H1 (cell line): Measurements from ENCODE around the gene GARNL3. TPM values are rescaled to one million over a fixed set of nuclear protein-coding genes. Genes with fewer than 3 reads are reported as not detected.

Experiments used
- CTCF ChIA-PET: fragments of 300-600 bp; sonication (Branson Sonifier 250); formaldehyde crosslinking; loops from one replicate; lab custom pipeline; 2021; ENCODE audit not compliant: partially characterized antibody; lab: Charles Lee
- POLR2A ChIA-PET: fragments of 300-600 bp; sonication (Branson Sonifier 250); formaldehyde crosslinking; loops from one replicate; lab custom pipeline; 2021; ENCODE audit warnings: inconsistent platforms; ENCODE audit not compliant: partially characterized antibody; lab: Charles Lee
- DNase-seq, 2 experiments: peaks; one replicate each; pipeline versions ENCODE4 v3.0.0 to v3.0.0-alpha.2; 2010 to 2022; ENCODE audit warnings: low spot score in 2 of 2, low read depth in 1 of 2, mixed read lengths in 1 of 2
- FAIRE-seq: peaks from 2 replicates; lab custom pipeline; 2011; peaks lifted over from hg19 to GRCh38; lab: Jason Lieb, UNC
- H2AFZ ChIP-seq: 2 replicates; pipeline ENCODE4 v1.8.1; 2012; ENCODE audit warnings: low read length, inconsistent platforms
- H2AK5ac ChIP-seq: 2 replicates; pipeline ENCODE4 v1.6.1; 2013; ENCODE audit warnings: low read depth, low read length
- H2BK120ac ChIP-seq: replicated peaks from 2 replicates; pipeline ENCODE3; 2013; ENCODE audit warnings: low read depth, low read length, inconsistent platforms
- H2BK12ac ChIP-seq: 2 replicates; pipeline ENCODE4 v1.6.1; 2013; ENCODE audit warnings: low read depth, low read length
- H2BK15ac ChIP-seq: 2 replicates; pipeline ENCODE4 v1.6.1; 2013; ENCODE audit warnings: low read length
- H2BK20ac ChIP-seq: 2 replicates; pipeline ENCODE4 v1.6.1; 2013; ENCODE audit warnings: low read length
- H2BK5ac ChIP-seq: 2 replicates; pipeline ENCODE4 v1.6.1; 2013; ENCODE audit warnings: low read depth, low read length
- H3K14ac ChIP-seq: 2 replicates; pipeline ENCODE4 v1.6.1; 2013; ENCODE audit warnings: inconsistent platforms; ENCODE audit not compliant: insufficient read length
- H3K18ac ChIP-seq: 2 replicates; pipeline ENCODE4 v1.6.1; 2013; ENCODE audit warnings: low read length; ENCODE audit errors: extremely low read depth
- H3K23ac ChIP-seq: 2 replicates; pipeline ENCODE4 v1.6.1; 2013; ENCODE audit warnings: inconsistent platforms; ENCODE audit not compliant: insufficient read length
- H3K23me2 ChIP-seq: 2 replicates; pipeline ENCODE4 v1.6.1; 2013; ENCODE audit warnings: low read depth, low read length
- H3K27ac ChIP-seq: 2 replicates; pipeline ENCODE4 v1.6.1; 2011; ENCODE audit warnings: low read depth, low read length, inconsistent platforms
- H3K27me3 ChIP-seq, 4 experiments: replicated peaks in 1 of 4; 1 replicate in 1 of 4; 2 replicates in 3 of 4; pipeline versions ENCODE4 v1.6.1 to v1.8.1; 2011 to 2013; ENCODE audit warnings: low read length in 3 of 4, mild to moderate bottlenecking in 3 of 4, inconsistent platforms in 2 of 4, mixed read lengths in 2 of 4, moderate library complexity in 1 of 4; ENCODE audit not compliant: control insufficient read depth in 3 of 4, insufficient read depth in 3 of 4; ENCODE audit errors: extremely low read depth in 1 of 4
- H3K36me3 ChIP-seq, 4 experiments: 2 replicates each; pipeline versions ENCODE4 v1.6.1 to v1.8.1; 2011 to 2013; ENCODE audit warnings: mild to moderate bottlenecking in 4 of 4, low read length in 3 of 4, moderate library complexity in 2 of 4, control low read depth in 1 of 4, inconsistent platforms in 1 of 4; ENCODE audit not compliant: insufficient read depth in 4 of 4, control insufficient read depth in 2 of 4
- H3K4ac ChIP-seq: replicated peaks from 2 replicates; pipeline ENCODE3; 2013; ENCODE audit warnings: low read length, low read depth, mixed read lengths, inconsistent platforms; ENCODE audit not compliant: insufficient read length
- H3K4me1 ChIP-seq, 4 experiments: replicated peaks in 1 of 4; 1 replicate in 1 of 4; 2 replicates in 3 of 4; pipeline versions ENCODE4 v1.6.1 to v1.8.1; 2011 to 2013; ENCODE audit warnings: low read length in 3 of 4, inconsistent platforms in 2 of 4, mixed read lengths in 1 of 4; ENCODE audit not compliant: insufficient read depth in 4 of 4, control insufficient read depth in 3 of 4
- H3K4me2 ChIP-seq, 2 experiments: 2 replicates each; pipeline versions ENCODE4 v1.6.1 to v1.8.1; 2011 to 2013; ENCODE audit warnings: low read depth in 2 of 2, low read length in 2 of 2, control low read depth in 1 of 2, inconsistent platforms in 1 of 2, mild to moderate bottlenecking in 1 of 2; ENCODE audit not compliant: insufficient read depth in 1 of 2
- H3K4me3 ChIP-seq, 4 experiments: fragments of 200-600, 300-600 bp in 1 of 4; sonication (generic), shearing (Covaris generic), sonication (Bioruptor Twin) in 1 of 4; 2 replicates each; pipeline versions ENCODE4 v1.5.1 to v1.8.1; 2011 to 2016; ENCODE audit warnings: low read length in 4 of 4, low read depth in 3 of 4, control low read depth in 2 of 4, inconsistent platforms in 2 of 4, mild to moderate bottlenecking in 2 of 4, mixed read lengths in 1 of 4, moderate library complexity in 1 of 4; ENCODE audit not compliant: insufficient read depth in 2 of 4; ENCODE audit errors: extremely low read depth in 1 of 4
- H3K56ac ChIP-seq: replicated peaks from 2 replicates; pipeline ENCODE3; 2013; ENCODE audit warnings: low read depth, mild to moderate bottlenecking, mixed read lengths, low read length, inconsistent platforms; ENCODE audit not compliant: insufficient read length
- H3K79me1 ChIP-seq: 2 replicates; pipeline ENCODE4 v1.6.1; 2013; ENCODE audit warnings: low read depth, low read length, control low read depth
- H3K79me2 ChIP-seq, 2 experiments: 2 replicates each; pipeline versions ENCODE4 v1.6.1 to v1.8.1; 2012 to 2013; ENCODE audit warnings: low read length in 2 of 2, mild to moderate bottlenecking in 2 of 2, inconsistent platforms in 1 of 2; ENCODE audit not compliant: insufficient read depth in 2 of 2, control insufficient read depth in 1 of 2
- H3K9ac ChIP-seq, 4 experiments: replicated peaks in 1 of 4; 1 replicate in 1 of 4; 2 replicates in 3 of 4; pipeline versions ENCODE4 v1.6.1 to v1.8.1; 2011 to 2013; ENCODE audit warnings: low read depth in 3 of 4, low read length in 3 of 4, control low read depth in 2 of 4, mild to moderate bottlenecking in 2 of 4, moderate library complexity in 2 of 4, inconsistent platforms in 1 of 4; ENCODE audit errors: extremely low read depth in 1 of 4
- H3K9me3 ChIP-seq, 2 experiments: 2 replicates each; pipeline versions ENCODE4 v1.6.1 to v1.8.1; 2012 to 2013; ENCODE audit warnings: mild to moderate bottlenecking in 2 of 2, moderate library complexity in 2 of 2, control low read depth in 1 of 2, inconsistent platforms in 1 of 2, low read depth in 1 of 2, low read length in 1 of 2, mixed read lengths in 1 of 2; ENCODE audit not compliant: insufficient read depth in 2 of 2
- H4K20me1 ChIP-seq, 2 experiments: replicated peaks in 1 of 2; 2 replicates each; pipeline versions ENCODE3 to v1.8.1; 2011 to 2013; ENCODE audit warnings: inconsistent platforms in 2 of 2, low read length in 2 of 2, mild to moderate bottlenecking in 1 of 2; ENCODE audit not compliant: insufficient read depth in 2 of 2, control insufficient read depth in 1 of 2
- H4K5ac ChIP-seq: 2 replicates; pipeline ENCODE4 v1.6.1; 2013; ENCODE audit warnings: low read length, low read depth, mixed read lengths, inconsistent platforms; ENCODE audit not compliant: insufficient read length
- H4K8ac ChIP-seq: 2 replicates; pipeline ENCODE4 v1.8.0; 2013; ENCODE audit warnings: mild to moderate bottlenecking, moderate library complexity, low read length, inconsistent platforms; ENCODE audit not compliant: insufficient read depth; ENCODE audit errors: extremely low read depth
- H4K91ac ChIP-seq: replicated peaks from 2 replicates; pipeline ENCODE3; 2013; ENCODE audit warnings: low read length, mixed read lengths, inconsistent platforms; ENCODE audit not compliant: insufficient read length
- CHD2 ChIP-seq: IDR thresholded peaks from 2 replicates; pipeline ENCODE4 v1.6.1; 2012; ENCODE audit warnings: low read length, improper control_type of control experiment
- CREB1 ChIP-seq: IDR thresholded peaks from 2 replicates; pipeline ENCODE4 v1.6.1; 2012; ENCODE audit warnings: inconsistent platforms
- RAD21 ChIP-seq, 2 experiments: IDR thresholded peaks in 1 of 2; conservative IDR thresholded peaks in 1 of 2; 2 replicates each; pipeline ENCODE4 v1.6.1; 2011; ENCODE audit warnings: low read depth in 2 of 2, low read length in 2 of 2, improper control_type of control experiment in 1 of 2, inconsistent platforms in 1 of 2, mild to moderate bottlenecking in 1 of 2, moderate library complexity in 1 of 2
- SIN3A ChIP-seq, 2 experiments: IDR thresholded peaks in 1 of 2; conservative IDR thresholded peaks in 1 of 2; 2 replicates each; pipeline ENCODE4 v1.6.1; 2011 to 2012; ENCODE audit warnings: low read length in 2 of 2, improper control_type of control experiment in 1 of 2, low read depth in 1 of 2, mild to moderate bottlenecking in 1 of 2
- TAF1 ChIP-seq: IDR thresholded peaks from 2 replicates; pipeline ENCODE4 v1.6.1; 2011; ENCODE audit warnings: mild to moderate bottlenecking, low read depth, low read length
- WGBS, 2 experiments: shearing (Covaris generic) in 1 of 2; methylation state at CpG; one replicate each; pipeline versions ENCODE4 v1.1.6 to v1.1.7; 2013 to 2015; ENCODE audit warnings: low lambda C conversion rate in 2 of 2, mixed read lengths in 2 of 2, inconsistent platforms in 1 of 2, low coverage in 1 of 2, missing lambda C conversion rate in 1 of 2; ENCODE audit not compliant: insufficient replicate concordance in 2 of 2, insufficient coverage in 1 of 2, insufficient read length in 1 of 2; ENCODE audit errors: extremely low coverage in 1 of 2, missing lambda C conversion rate in 1 of 2; 5-methylcytosine and 5-hydroxymethylcytosine counted together
- polyA plus RNA-seq, 7 experiments: library from polyadenylated mRNA; depleted of rRNA in 3 of 7; stranded (reverse) in 5 of 7; unstranded in 2 of 7; fragments of >200 nt in 5 of 7; fragments of 200-250 nt in 2 of 7; gene quantifications; 1 replicate in 5 of 7; 2 replicates in 1 of 7; 4 replicates in 1 of 7; pipeline versions ENCODE4 v1.2.1 to v1.2.3, GENCODE V29; 2011 to 2013; ENCODE audit warnings: missing spikeins in 2 of 7, mixed read lengths in 2 of 7
- total RNA-seq: library from RNA; stranded (reverse); fragmentation: NEBNext Ultra II Directional; extraction: Animal tissue kit (Norgen Biotek cat#: 25700); gene quantifications from 2 replicates; pipeline ENCODE4 v1.2.1, GENCODE V29; 2021
- TF ChIP-seq, protein P1 (sequence below): IDR thresholded peaks from 2 replicates; pipeline ENCODE4 v1.6.1; 2012; ENCODE audit warnings: inconsistent platforms
- TF ChIP-seq, protein P2 (sequence below), 3 experiments: IDR thresholded peaks; 1 replicate in 2 of 3; 2 replicates in 1 of 3; pipeline versions ENCODE4 v1.5.1 to v1.6.1; 2011; ENCODE audit warnings: low read length in 3 of 3, mild to moderate bottlenecking in 3 of 3, inconsistent platforms in 2 of 3, low read depth in 1 of 3, moderate library complexity in 1 of 3; ENCODE audit not compliant: insufficient read depth in 1 of 3; ENCODE audit errors: control extremely low read depth in 1 of 3

GARNL3 gene
- total and polyA plus RNA-seq, 2 of the 8 experiments (the other 6 are each of a cell fraction or from before 2014, with no cell fraction given) = 6.5 to 18.3 TPM

DNA sequence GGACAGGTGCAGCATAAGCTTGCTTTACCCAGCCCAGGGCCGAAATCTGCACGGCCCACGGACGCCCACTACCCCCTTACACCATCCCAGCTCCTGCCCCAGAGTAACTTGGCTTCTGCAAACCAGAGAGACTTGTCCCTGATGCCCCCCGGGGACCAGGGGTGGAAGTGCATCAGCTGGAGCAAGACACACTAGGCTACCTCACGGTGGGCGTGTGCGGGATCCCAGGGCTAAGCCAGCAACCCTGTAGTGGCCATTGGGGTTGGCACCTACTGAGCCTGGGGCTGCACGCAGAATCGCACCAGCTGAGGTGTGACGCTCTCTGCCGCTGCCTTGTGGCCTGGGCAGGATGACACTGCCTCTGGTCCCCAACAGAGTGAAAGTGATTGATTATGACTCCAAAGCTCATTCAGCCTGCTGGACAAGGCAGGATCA lies 153.5 kb downstream of the GARNL3 start:
- Histone ChIP-seq H3K4me3 (no peak overlapping the region), H3K27ac (no peak overlapping the region), H3K23ac (no peak overlapping the region), H2BK12ac (no peak overlapping the region), H3K18ac (no peak overlapping the region), H4K5ac (no peak overlapping the region), H3K56ac (no peak overlapping the region), H3K4ac (no peak overlapping the region), H3K27me3 (no peaks in the 10 kb centered on the region), H2BK5ac (no peak overlapping the region), H4K8ac (no peak overlapping the region), H3K79me2 (peaks cover 0 to 7% of the 10 kb centered on the region in 2 experiments; a peak in 1 of 4 replicates), H3K4me1 (peaks cover 0 to 8% (median 5%) of the 10 kb centered on the region in 4 experiments; a peak in 6 of 7 replicates), H3K9ac (no peak overlapping the region), H3K9me3 (no peaks in the 10 kb centered on the region), H3K36me3 (no peaks in the 10 kb centered on the region), H2BK120ac (no peak overlapping the region), H2AFZ (no peak overlapping the region), H3K14ac (no peak overlapping the region), H3K23me2 (peaks cover 2% of the 10 kb centered on the region; the same call in 1 of the 2 replicates), H2AK5ac (no peak overlapping the region), H2BK20ac (no peak overlapping the region), H4K20me1 (peaks cover 2% of the 10 kb centered on the region in 2 experiments), H3K79me1 (peaks cover 4% of the 10 kb centered on the region), H2BK15ac (no peak overlapping the region), H3K4me2 (no peak overlapping the region), H4K91ac (no peak overlapping the region)
- WGBS, 2 experiments = 62% methylated on average over 12 of the region's 12 CpGs; no CpG with 5 or more reads in 1 of the 2 experiments
- TF ChIP-seq CREB1 (peak; percentile 40; the same call in 1 of the 2 replicates), RAD21 (IDR thresholded peaks at IDR 0.05 in 1 of 2, conservative IDR thresholded peaks at IDR 0.05 in 1 of 2; ENCODE audit: low read depth in 2 of 2, low read length in 2 of 2) (peak; percentile 63 to 70), CHD2 (no peak), SIN3A (conservative IDR thresholded peaks at IDR 0.05 in 1 of 2, IDR thresholded peaks at IDR 0.05 in 1 of 2; ENCODE audit: low read depth in 1 of 2, low read length in 2 of 2) (0 out of 4 replicates have a peak, but pooled peaks of 1 of the 2 experiments have one; percentile 17), TAF1 (no peak)
- TF ChIP-seq, protein P1, sequence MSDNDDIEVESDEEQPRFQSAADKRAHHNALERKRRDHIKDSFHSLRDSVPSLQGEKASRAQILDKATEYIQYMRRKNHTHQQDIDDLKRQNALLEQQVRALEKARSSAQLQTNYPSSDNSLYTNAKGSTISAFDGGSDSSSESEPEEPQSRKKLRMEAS = peak; percentile 59
- TF ChIP-seq, protein P2, sequence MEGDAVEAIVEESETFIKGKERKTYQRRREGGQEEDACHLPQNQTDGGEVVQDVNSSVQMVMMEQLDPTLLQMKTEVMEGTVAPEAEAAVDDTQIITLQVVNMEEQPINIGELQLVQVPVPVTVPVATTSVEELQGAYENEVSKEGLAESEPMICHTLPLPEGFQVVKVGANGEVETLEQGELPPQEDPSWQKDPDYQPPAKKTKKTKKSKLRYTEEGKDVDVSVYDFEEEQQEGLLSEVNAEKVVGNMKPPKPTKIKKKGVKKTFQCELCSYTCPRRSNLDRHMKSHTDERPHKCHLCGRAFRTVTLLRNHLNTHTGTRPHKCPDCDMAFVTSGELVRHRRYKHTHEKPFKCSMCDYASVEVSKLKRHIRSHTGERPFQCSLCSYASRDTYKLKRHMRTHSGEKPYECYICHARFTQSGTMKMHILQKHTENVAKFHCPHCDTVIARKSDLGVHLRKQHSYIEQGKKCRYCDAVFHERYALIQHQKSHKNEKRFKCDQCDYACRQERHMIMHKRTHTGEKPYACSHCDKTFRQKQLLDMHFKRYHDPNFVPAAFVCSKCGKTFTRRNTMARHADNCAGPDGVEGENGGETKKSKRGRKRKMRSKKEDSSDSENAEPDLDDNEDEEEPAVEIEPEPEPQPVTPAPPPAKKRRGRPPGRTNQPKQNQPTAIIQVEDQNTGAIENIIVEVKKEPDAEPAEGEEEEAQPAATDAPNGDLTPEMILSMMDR (IDR thresholded peaks at IDR 0.05; ENCODE audit: control extremely low read depth in 1 of 3, insufficient read depth in 1 of 3, low read depth in 1 of 3, low read length in 3 of 3) = peak; percentile 65 to 76 (median 70)
- POLR2A ChIA-PET = interaction anchor here (0.8 to 2.5 kb wide), 5 partner anchors 11 to 208 kb away, joined by 3 to 7 read pairs (median 4); no protein-coding TSS in a partner anchor
- DNase-seq (peak; percentile 43 to 83), FAIRE-seq (no peak)
- CTCF ChIA-PET = interaction anchor here (0.6 to 2.8 kb wide), 23 partner anchors 10 to 223 kb away, joined by 3 to 21 read pairs (median 3); partner anchors contain the start of gene SLC2A8
